HepG2 (cell line): ENCODE data around the gene DLX6. TPM values are rescaled to one million over a fixed set of nuclear protein-coding genes. Genes with fewer than 3 reads are reported as not detected.

Experiments used
- BCL6 ChIP-seq: IDR thresholded peaks from 2 replicates; pipeline ENCODE4 v1.6.1; 2016; ENCODE audit warnings: missing genetic modification reagents, missing compliant biosample characterization
- CBX1 ChIP-seq: IDR thresholded peaks from one replicate; pipeline ENCODE4 v1.6.1; 2016; ENCODE audit warnings: antibody characterized with exemption, low read depth
- DR1 ChIP-seq: sonication (generic); formaldehyde crosslinking; IDR thresholded peaks from 2 replicates; pipeline ENCODE4 v1.8.0; 2021; ENCODE audit warnings: mild to moderate bottlenecking, missing genetic modification reagents, inconsistent platforms
- KDM2A ChIP-seq: sonication (generic); formaldehyde crosslinking; IDR thresholded peaks from 2 replicates; pipeline ENCODE4 v1.4.0; 2020; ENCODE audit warnings: low read depth, missing genetic modification reagents, borderline replicate concordance
- KLF13 ChIP-seq: sonication (generic); formaldehyde crosslinking; IDR thresholded peaks from 2 replicates; pipeline ENCODE4 v1.4.0; 2020; ENCODE audit warnings: mild to moderate bottlenecking, missing genetic modification reagents
- MEIS1 ChIP-seq: sonication (generic); formaldehyde crosslinking; IDR thresholded peaks from 2 replicates; pipeline ENCODE4 v1.9.0; 2021; ENCODE audit warnings: mild to moderate bottlenecking, missing genetic modification reagents, moderate library complexity, borderline replicate concordance
- MZF1 ChIP-seq: sonication (generic); formaldehyde crosslinking; IDR thresholded peaks from 2 replicates; pipeline ENCODE4 v1.8.1; 2023; ENCODE audit warnings: mild to moderate bottlenecking, missing genetic modification reagents, borderline replicate concordance
- NRL ChIP-seq: sonication (generic); formaldehyde crosslinking; IDR thresholded peaks from 2 replicates; pipeline ENCODE4 v1.5.0; 2020; ENCODE audit warnings: missing genetic modification reagents, mild to moderate bottlenecking, moderate library complexity, borderline replicate concordance
- PAF1 ChIP-seq: IDR thresholded peaks from 2 replicates; pipeline ENCODE4 v1.6.1; 2016; ENCODE audit warnings: missing genetic modification reagents, missing compliant biosample characterization
- PAWR ChIP-seq: sonication (generic); formaldehyde crosslinking; IDR thresholded peaks from 2 replicates; pipeline ENCODE4 v1.4.0; 2020; ENCODE audit warnings: missing genetic modification reagents, mild to moderate bottlenecking, borderline replicate concordance
- SRF ChIP-seq: IDR thresholded peaks from 2 replicates; pipeline ENCODE4 v1.6.1; 2011; ENCODE audit warnings: mild to moderate bottlenecking, low read depth, low read length, moderate library complexity
- SSRP1 ChIP-seq: IDR thresholded peaks from 2 replicates; pipeline ENCODE4 v1.6.1; 2016; ENCODE audit warnings: control low read depth
- TCF7 ChIP-seq: sonication (generic); IDR thresholded peaks from 2 replicates; pipeline ENCODE4 v1.6.1; 2016; ENCODE audit warnings: antibody characterized with exemption, low read depth
- XBP1 ChIP-seq: sonication (generic); formaldehyde crosslinking; IDR thresholded peaks from 2 replicates; pipeline ENCODE4 v1.5.0; 2020; ENCODE audit warnings: missing genetic modification reagents
- ZC3H4 ChIP-seq: sonication (generic); formaldehyde crosslinking; IDR thresholded peaks from 2 replicates; pipeline ENCODE4 v1.4.0; 2020; ENCODE audit warnings: missing genetic modification reagents, borderline replicate concordance
- ZFP90 ChIP-seq: sonication (generic); formaldehyde crosslinking; IDR thresholded peaks from 2 replicates; pipeline ENCODE4 v1.8.0; 2022; ENCODE audit warnings: missing genetic modification reagents, mild to moderate bottlenecking, inconsistent platforms, borderline replicate concordance
- ZNF10 ChIP-seq: sonication (generic); formaldehyde crosslinking; IDR thresholded peaks from 2 replicates; pipeline ENCODE4 v1.4.0; 2020; ENCODE audit warnings: mild to moderate bottlenecking, low read depth, missing genetic modification reagents, borderline replicate concordance
- ZNF143 ChIP-seq: sonication (generic); formaldehyde crosslinking; IDR thresholded peaks from 2 replicates; pipeline ENCODE4 v1.4.0; 2020; ENCODE audit warnings: missing genetic modification reagents
- ZNF207 ChIP-seq: fragments of 450-650 bp; IDR thresholded peaks from 2 replicates; pipeline ENCODE4 v1.6.1; 2016; ENCODE audit warnings: antibody characterized with exemption, borderline replicate concordance
- ZNF256 ChIP-seq: sonication (generic); formaldehyde crosslinking; conservative IDR thresholded peaks from 2 replicates; pipeline ENCODE4 v1.4.0; 2020; ENCODE audit warnings: missing genetic modification reagents
- ZNF44 ChIP-seq: sonication (generic); formaldehyde crosslinking; IDR thresholded peaks from 2 replicates; pipeline ENCODE4 v1.5.1; 2020; ENCODE audit warnings: mild to moderate bottlenecking, missing genetic modification reagents
- ZNF746 ChIP-seq: sonication (generic); formaldehyde crosslinking; IDR thresholded peaks from 2 replicates; pipeline ENCODE4 v1.8.0; 2022; ENCODE audit warnings: mild to moderate bottlenecking, missing genetic modification reagents
- polyA plus RNA-seq, 8 experiments: library from polyadenylated mRNA; depleted of rRNA in 3 of 8; stranded (reverse) in 7 of 8; unstranded in 1 of 8; fragments of >200 nt; fragmentation: Illumina TruSeq in 4 of 8; extraction: Trizol in 4 of 8; gene quantifications; 2 replicates each; pipeline versions ENCODE4 v1.2.1 to v1.2.3, GENCODE V29; 2011 to 2016; ENCODE audit warnings: low read depth in 4 of 8, missing spikeins in 1 of 8, mixed read lengths in 1 of 8; ENCODE audit not compliant: insufficient read depth in 1 of 8
- total RNA-seq, 5 experiments: library from RNA; depleted of rRNA; stranded (reverse); fragments of >200 nt; fragmentation: Illumina TruSeq; extraction: Trizol; gene quantifications; 2 replicates each; pipeline ENCODE4 v1.2.3, GENCODE V29; 2016; ENCODE audit warnings: low read depth in 1 of 5
- TF ChIP-seq, protein P1 (sequence below): sonication (generic); formaldehyde crosslinking; conservative IDR thresholded peaks from 2 replicates; pipeline ENCODE4 v1.4.0; 2020; ENCODE audit warnings: mild to moderate bottlenecking, missing genetic modification reagents, moderate library complexity
- TF ChIP-seq, protein P2 (sequence below): sonication (generic); formaldehyde crosslinking; conservative IDR thresholded peaks from 2 replicates; pipeline ENCODE4 v1.4.0; 2020; ENCODE audit warnings: missing genetic modification reagents
- TF ChIP-seq, protein P3 (sequence below): sonication (generic); formaldehyde crosslinking; conservative IDR thresholded peaks from 2 replicates; pipeline ENCODE4 v1.8.0; 2022; ENCODE audit warnings: mild to moderate bottlenecking, moderate library complexity, missing genetic modification reagents

Gene DLX6
- total and polyA plus RNA-seq, 2 of the 13 experiments (the other 11 are each of a cell fraction or from before 2014, with no cell fraction given): 3.5 to 5.5 TPM

DNA sequence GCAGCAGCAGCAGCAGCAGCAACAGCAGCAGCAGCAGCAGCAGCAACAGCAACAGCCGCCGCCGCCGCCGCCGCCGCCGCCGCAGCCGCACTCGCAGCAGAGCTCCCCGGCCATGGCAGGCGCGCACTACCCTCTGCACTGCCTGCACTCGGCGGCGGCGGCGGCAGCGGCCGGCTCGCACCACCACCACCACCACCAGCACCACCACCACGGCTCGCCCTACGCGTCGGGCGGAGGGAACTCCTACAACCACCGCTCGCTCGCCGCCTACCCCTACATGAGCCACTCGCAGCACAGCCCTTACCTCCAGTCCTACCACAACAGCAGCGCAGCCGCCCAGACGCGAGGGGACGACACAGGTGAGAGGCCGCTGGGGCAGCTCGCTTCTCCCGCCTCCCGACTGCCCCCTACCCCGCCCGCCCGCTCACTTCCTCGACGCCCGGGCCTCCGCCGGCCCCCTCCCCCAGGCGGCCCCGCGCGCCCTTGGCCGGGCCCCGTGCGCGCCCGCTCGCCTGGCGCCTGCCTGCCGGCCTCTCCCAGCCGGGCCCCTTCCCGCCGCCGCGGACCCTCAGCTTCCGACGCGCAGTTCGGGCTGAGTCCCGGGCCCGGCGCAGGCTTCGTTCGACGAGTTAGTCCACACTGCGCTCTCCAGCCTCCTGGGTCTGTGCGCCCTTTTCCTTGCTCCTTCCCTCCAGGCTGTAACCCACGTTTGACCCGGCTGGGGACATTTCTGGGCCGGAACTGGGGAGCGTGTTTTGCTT, 882 bp downstream of the DLX6 start (continued):
- TF ChIP-seq, protein P1, sequence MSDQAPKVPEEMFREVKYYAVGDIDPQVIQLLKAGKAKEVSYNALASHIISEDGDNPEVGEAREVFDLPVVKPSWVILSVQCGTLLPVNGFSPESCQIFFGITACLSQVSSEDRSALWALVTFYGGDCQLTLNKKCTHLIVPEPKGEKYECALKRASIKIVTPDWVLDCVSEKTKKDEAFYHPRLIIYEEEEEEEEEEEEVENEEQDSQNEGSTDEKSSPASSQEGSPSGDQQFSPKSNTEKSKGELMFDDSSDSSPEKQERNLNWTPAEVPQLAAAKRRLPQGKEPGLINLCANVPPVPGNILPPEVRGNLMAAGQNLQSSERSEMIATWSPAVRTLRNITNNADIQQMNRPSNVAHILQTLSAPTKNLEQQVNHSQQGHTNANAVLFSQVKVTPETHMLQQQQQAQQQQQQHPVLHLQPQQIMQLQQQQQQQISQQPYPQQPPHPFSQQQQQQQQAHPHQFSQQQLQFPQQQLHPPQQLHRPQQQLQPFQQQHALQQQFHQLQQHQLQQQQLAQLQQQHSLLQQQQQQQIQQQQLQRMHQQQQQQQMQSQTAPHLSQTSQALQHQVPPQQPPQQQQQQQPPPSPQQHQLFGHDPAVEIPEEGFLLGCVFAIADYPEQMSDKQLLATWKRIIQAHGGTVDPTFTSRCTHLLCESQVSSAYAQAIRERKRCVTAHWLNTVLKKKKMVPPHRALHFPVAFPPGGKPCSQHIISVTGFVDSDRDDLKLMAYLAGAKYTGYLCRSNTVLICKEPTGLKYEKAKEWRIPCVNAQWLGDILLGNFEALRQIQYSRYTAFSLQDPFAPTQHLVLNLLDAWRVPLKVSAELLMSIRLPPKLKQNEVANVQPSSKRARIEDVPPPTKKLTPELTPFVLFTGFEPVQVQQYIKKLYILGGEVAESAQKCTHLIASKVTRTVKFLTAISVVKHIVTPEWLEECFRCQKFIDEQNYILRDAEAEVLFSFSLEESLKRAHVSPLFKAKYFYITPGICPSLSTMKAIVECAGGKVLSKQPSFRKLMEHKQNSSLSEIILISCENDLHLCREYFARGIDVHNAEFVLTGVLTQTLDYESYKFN: 0 out of 2 replicates have a peak, but pooled peaks have one; percentile 26
- no peak for TF ChIP-seq XBP1 (CRISPR knock-in tag)
- TF ChIP-seq BCL6 (CRISPR knock-in tag): peak; percentile 58
- TF ChIP-seq, protein P2, sequence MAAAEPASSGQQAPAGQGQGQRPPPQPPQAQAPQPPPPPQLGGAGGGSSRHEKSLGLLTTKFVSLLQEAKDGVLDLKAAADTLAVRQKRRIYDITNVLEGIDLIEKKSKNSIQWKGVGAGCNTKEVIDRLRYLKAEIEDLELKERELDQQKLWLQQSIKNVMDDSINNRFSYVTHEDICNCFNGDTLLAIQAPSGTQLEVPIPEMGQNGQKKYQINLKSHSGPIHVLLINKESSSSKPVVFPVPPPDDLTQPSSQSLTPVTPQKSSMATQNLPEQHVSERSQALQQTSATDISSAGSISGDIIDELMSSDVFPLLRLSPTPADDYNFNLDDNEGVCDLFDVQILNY (CRISPR knock-in tag): no peak; the same call in 1 of the 2 replicates
- no peak for TF ChIP-seq SRF
- TF ChIP-seq KDM2A (CRISPR knock-in tag): peak; percentile 71
- TF ChIP-seq ZFP90 (CRISPR knock-in tag): no peak
- TF ChIP-seq ZC3H4 (CRISPR knock-in tag): no peak
- no peak for TF ChIP-seq ZNF143
- TF ChIP-seq NRL: no peak; the same call in none of the 2 replicates
- TF ChIP-seq, protein P3, sequence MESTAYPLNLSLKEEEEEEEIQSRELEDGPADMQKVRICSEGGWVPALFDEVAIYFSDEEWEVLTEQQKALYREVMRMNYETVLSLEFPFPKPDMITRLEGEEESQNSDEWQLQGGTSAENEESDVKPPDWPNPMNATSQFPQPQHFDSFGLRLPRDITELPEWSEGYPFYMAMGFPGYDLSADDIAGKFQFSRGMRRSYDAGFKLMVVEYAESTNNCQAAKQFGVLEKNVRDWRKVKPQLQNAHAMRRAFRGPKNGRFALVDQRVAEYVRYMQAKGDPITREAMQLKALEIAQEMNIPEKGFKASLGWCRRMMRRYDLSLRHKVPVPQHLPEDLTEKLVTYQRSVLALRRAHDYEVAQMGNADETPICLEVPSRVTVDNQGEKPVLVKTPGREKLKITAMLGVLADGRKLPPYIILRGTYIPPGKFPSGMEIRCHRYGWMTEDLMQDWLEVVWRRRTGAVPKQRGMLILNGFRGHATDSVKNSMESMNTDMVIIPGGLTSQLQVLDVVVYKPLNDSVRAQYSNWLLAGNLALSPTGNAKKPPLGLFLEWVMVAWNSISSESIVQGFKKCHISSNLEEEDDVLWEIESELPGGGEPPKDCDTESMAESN (CRISPR knock-in tag): peak; percentile 31; the same call in 1 of the 2 replicates
- no peak for TF ChIP-seq ZNF10 (CRISPR knock-in tag)
- TF ChIP-seq MZF1: no peak
- TF ChIP-seq SSRP1: no peak
- no peak for TF ChIP-seq PAWR (CRISPR knock-in tag)
- TF ChIP-seq PAF1 (CRISPR knock-in tag): no peak
- no peak for TF ChIP-seq TCF7
- no peak for TF ChIP-seq CBX1
- TF ChIP-seq ZNF256: no peak
- no peak for TF ChIP-seq ZNF746 (CRISPR knock-in tag)
- TF ChIP-seq MEIS1 (CRISPR knock-in tag): no peak
- TF ChIP-seq KLF13 (CRISPR knock-in tag): no peak
- no peak for TF ChIP-seq ZNF44 (CRISPR knock-in tag)
- no peak; the same call in 1 of the 2 replicates for TF ChIP-seq DR1 (CRISPR knock-in tag)
- no peak for TF ChIP-seq ZNF207
